ENCODE data around the gene NUCB2.

DNA sequence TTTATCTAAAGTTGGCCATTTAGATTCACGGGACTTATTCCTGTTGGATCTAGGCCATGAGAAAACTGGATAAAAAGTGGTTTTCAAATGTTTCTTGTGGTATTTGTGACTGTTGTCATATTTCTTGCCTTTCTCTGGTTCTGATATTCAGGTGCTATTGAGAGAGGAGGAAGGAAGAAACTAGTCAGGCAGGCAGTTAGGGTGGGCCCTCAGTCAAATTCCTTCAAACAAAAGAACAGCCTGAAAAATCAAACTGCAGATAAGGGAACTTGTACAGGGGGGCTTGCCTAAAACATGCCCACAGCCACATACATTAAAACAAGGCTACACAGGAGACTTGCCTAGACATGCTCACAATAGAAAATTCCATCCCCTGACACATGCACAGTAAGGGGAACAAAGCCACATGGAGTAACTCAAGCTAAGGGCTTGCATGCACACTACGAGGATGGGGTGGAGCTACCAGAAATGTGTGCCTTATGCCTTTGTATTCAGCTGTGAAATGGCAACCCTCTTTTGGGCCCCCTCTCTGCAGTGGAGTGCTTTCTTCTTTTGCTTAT lies 93.2 kb downstream of the NUCB2 start:
- TF ChIP-seq, protein P1, sequence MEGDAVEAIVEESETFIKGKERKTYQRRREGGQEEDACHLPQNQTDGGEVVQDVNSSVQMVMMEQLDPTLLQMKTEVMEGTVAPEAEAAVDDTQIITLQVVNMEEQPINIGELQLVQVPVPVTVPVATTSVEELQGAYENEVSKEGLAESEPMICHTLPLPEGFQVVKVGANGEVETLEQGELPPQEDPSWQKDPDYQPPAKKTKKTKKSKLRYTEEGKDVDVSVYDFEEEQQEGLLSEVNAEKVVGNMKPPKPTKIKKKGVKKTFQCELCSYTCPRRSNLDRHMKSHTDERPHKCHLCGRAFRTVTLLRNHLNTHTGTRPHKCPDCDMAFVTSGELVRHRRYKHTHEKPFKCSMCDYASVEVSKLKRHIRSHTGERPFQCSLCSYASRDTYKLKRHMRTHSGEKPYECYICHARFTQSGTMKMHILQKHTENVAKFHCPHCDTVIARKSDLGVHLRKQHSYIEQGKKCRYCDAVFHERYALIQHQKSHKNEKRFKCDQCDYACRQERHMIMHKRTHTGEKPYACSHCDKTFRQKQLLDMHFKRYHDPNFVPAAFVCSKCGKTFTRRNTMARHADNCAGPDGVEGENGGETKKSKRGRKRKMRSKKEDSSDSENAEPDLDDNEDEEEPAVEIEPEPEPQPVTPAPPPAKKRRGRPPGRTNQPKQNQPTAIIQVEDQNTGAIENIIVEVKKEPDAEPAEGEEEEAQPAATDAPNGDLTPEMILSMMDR (optimal IDR thresholded peaks at IDR 0.05 in 1 of 3, IDR thresholded peaks at IDR 0.05 in 1 of 3, conservative IDR thresholded peaks at IDR 0.05 in 1 of 3; ENCODE audit: extremely low read depth in 1 of 3, insufficient read depth in 2 of 3, low read length in 3 of 3): no peak
- TF ChIP-seq EZH2 (IDR thresholded peaks at IDR 0.05; ENCODE audit: low read length): no peak
